Measurements from ENCODE around the gene OR2L8.

OR2L8 gene

GRCh38 chr1:247998811-247999210 is 50.2 kb downstream of the OR2L8 start:
- no peak overlapping the region for H3K4me2 ChIP-seq (ENCODE audit: low read length)
- H3K9me2 ChIP-seq (ENCODE audit: low read depth, low read length) = no peaks in the 10 kb centered on the region
- TF ChIP-seq EZH2 (IDR thresholded peaks at IDR 0.05; ENCODE audit: borderline replicate concordance, low read length) (no peak), CTCF (IDR thresholded peaks at IDR 0.05; ENCODE audit: low read length) (no peak)

More at GRCh38 chr1:247998811-247999210, 50.2 kb downstream of the OR2L8 start:
- Histone ChIP-seq H3K4me1 (ENCODE audit: insufficient read depth, low read length, severe bottlenecking) (no peaks in the 10 kb centered on the region), H3K9me3 (ENCODE audit: low read length) (no peaks in the 10 kb centered on the region), H2AFZ (ENCODE audit: low read length) (no peak overlapping the region), H3K36me3 (ENCODE audit: insufficient read depth, low read length) (no peaks in the 10 kb centered on the region), H3F3A (ENCODE audit: insufficient read depth, low read length) (no peaks in the 10 kb centered on the region), H3K79me2 (ENCODE audit: insufficient read depth, low read length) (no peaks in the 10 kb centered on the region), H3K27me3 (ENCODE audit: insufficient read depth, low read length) (no peaks in the 10 kb centered on the region), H4K20me1 (ENCODE audit: insufficient read depth, low read length) (no peaks in the 10 kb centered on the region), H3K9ac (ENCODE audit: low read length) (no peak overlapping the region), H3K4me3 (ENCODE audit: low read depth, low read length, poor library complexity, severe bottlenecking) (no peak overlapping the region), H3K27ac (ENCODE audit: low read depth, low read length, poor library complexity, severe bottlenecking) (no peak overlapping the region)
